EL (cell line): ENCODE results near the gene PRSS33.

Experiments used
- DNase-seq: peaks from one replicate; pipeline ENCODE4 v3.0.0-alpha.2; 2016

PRSS33 gene

DNA sequence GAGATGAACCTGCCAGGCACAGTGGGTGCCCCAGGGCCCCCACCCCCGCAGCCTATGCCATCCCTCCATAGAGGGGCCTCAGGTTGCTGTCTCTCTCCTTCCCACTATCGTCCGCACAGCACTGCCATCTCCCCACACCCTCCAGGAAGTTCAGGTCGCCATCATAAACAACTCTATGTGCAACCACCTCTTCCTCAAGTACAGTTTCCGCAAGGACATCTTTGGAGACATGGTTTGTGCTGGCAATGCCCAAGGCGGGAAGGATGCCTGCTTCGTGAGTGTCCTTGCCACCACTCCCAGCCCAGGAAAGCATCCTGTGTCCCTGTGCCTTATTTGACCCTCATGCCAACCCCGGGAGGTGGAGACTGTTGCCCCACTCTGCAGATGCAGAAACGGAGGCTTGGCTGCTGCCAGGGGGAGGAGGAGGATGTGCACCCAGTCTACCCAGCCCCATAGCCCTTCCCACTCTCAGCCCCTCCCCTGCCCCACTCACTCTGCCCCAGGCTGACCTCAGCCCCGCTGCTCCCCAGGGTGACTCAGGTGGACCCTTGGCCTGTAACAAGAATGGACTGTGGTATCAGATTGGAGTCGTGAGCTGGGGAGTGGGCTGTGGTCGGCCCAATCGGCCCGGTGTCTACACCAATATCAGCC lies 33.6 kb upstream of the PRSS33 start:
- DNase-seq, result no peak

DNA sequence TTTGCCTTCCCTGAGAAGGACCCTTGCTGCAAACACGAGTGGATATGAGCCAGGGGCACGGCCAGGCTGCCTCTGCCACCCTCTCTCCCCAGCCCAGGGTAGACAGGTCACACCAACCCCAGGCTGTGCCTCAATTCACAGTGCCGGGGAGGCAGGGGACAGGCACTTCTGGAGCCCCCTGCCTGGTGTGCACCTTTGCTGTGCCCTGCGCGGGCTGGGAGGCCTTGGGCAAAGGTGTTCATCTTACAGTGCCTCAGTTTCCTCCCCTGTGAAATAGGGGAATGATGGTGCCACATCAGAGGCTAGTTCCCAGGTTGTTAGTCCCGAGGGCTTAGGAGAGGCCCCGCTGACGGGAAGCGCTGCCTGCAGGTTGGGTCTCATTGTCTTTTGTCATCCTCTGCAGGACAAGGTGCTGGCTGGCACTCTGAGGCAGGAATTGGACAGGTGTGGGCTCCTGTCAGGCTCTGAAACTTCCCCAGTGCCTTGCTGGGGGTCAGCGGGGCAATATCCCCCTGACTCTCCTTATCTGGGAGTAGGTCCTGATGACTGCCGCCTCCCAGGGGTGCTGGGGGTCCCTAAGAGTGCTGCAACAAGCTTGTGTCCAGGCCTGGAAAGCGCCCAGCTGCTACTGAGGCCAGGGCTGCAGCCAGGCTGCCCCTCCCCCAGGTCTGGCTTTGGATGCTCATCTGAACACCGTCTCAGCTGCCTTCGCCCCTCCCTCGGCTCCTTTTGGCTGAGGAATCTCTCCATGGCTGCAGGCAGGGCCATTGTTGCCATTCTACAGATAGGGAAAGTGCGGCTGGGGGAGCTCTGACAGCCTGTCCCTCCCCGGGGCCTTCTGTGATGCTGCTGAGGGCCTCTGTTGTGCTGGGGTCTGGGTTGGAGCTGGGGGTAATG lies 32.8 kb upstream of the PRSS33 start:
- DNase-seq, result no peak

DNA sequence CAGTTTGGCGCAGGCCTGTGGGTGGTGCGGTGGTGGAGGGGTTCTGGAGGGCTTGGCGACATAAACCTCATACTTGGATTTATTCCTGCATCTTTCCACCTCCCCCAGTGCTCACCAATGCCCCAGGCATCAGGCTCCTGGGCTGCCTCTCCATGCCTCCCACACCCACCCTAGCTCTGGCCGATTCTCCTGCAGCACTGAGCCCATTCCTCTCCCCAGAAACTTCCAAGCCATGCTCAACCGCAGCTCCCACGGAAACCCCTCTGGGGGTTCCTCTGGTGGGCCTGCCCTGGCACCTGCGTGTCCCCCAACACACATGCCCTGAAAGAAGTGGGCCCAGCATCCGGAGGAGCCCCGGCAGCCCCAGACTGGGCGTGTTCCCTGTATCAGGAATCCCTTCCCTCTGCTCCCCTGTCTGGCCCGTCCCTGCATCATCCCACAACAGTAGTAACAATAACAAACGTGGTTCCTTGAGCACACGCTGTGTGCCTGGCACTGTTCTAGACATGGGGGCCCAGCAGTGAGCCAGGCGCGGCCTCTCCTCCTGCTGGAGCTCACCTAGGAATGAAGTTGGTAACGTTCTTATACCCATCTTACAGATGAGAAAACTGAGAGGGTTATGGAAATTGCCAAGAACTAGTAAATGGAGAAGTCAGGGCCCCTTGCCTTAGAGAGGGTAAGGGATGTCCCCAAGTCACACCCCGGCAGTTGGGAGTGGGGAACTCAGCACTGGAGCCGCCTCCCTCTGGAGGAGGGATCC lies 32.0 kb upstream of the PRSS33 start:
- no peak for DNase-seq

DNA sequence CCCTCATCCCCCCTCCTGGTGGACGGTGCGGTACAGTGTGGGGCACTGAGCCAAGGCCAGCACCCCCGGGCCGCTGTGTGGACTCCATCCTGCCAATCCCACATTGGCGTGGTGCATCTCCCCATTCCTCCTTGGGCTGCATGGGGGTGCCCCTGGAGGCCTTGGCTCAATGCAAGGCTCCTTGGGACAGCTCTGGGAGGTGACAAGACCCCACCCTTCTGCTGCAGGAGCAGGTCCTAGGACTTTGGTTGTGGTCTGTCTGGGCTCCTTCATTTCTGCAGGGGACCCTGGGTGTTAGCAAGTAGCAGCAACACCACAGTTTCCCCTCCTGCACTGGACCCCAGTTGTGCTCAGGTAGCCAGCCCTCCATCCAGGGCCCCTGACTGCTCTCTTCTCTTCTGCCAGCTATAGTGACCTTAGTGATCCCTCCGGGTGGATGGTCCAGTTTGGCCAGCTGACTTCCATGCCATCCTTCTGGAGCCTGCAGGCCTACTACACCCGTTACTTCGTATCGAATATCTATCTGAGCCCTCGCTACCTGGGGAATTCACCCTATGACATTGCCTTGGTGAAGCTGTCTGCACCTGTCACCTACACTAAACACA lies 31.0 kb upstream of the PRSS33 start:
- DNase-seq, result no peak

DNA sequence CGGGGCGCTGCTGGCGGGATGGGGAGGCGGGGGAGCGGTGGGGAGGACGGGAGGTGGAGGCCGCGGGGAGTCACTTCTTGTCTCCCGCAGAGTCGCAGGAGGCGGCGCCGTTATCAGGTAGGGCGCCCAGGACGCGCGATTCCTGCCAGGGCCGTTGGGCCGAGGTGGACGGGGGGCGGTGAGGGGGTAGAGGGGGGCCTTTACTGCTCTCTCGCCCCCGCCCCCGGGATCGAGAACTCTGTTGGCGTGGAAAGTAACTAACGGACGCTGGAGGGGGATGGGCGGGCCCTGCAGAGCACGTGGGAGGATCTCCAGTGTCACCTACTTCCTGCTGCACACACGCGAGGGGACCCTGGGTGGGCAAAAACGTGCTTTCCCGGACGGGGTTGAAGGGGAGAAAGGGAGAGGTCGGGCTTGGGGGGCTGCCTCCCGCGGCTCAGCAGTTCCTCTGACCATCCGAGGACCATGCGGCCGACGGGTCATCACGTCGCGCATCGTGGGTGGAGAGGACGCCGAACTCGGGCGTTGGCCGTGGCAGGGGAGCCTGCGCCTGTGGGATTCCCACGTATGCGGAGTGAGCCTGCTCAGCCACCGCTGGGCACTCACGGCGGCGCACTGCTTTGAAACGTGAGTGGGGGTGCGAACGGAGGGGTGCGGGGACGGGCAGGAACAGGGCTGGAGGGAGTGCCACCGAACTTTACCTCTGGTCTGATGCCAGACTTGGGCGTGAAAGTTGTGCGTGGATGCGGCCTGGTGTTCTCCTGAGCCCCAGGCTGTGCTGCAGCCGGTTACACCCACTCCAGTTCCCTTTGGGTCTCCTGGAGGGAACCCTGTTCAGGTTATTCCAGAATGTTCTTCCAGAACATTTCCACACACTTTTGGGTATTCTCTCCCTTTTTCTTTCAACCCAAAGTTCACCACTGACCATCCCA lies 30.2 kb upstream of the PRSS33 start:
- no peak for DNase-seq

DNA sequence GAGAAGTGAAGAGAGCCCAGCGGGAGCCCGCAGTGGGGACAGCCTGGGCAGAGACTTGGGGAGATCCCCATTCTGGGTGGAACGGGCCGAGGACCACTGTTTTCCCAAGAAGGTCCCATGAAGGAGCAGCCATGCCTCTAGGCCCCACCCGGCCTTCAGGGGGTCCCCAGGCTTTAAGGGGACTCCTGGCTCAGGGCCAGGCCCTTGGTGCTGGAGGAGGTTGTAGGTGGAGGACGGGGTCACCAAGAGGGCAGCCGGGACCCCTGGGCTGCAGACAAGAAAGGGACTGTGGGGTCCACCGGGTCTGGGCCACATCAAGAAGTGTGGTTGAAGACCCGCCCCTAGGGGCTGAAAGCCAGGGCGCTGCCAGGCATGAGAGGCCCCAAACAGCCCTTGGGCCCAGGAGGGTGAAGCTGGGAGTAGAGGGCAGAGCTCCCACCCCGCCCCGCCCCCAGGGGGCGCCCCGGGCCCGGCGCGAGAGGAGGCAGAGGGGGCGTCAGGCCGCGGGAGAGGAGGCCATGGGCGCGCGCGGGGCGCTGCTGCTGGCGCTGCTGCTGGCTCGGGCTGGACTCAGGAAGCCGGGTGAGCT lies 29.5 kb upstream of the PRSS33 start, which contains the start of gene PRSS21:
TSS of gene PRSS21 (plus strand) at position 487 of the 589 bp plus-strand sequence. CDS start at position 519, 32 bp downstream.
- DNase-seq, result no peak

DNA sequence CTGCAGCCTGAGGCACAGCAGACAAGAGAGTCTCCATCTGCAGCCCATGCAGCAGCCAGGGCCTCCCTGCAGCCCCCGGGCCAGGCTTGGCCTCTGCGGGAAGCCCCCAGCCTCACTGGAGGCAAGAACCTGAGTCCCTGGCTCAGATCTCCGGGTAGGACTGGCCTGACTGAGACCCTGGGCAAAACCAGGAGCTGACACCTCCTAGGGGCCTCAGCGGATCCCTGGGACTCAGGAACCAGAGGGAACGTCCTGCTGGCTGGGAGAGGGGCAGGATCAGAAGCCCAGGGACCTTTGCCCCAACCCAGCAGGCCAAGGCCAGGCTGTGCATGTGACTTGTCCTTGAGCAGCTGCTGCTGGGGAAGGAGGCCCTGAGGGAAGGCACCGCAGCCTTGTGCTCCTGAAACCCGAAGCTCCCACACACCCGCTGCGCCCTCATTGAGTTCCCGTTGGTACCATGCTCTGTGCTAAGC lies 28.0 kb upstream of the PRSS33 start:
- no peak for DNase-seq

DNA sequence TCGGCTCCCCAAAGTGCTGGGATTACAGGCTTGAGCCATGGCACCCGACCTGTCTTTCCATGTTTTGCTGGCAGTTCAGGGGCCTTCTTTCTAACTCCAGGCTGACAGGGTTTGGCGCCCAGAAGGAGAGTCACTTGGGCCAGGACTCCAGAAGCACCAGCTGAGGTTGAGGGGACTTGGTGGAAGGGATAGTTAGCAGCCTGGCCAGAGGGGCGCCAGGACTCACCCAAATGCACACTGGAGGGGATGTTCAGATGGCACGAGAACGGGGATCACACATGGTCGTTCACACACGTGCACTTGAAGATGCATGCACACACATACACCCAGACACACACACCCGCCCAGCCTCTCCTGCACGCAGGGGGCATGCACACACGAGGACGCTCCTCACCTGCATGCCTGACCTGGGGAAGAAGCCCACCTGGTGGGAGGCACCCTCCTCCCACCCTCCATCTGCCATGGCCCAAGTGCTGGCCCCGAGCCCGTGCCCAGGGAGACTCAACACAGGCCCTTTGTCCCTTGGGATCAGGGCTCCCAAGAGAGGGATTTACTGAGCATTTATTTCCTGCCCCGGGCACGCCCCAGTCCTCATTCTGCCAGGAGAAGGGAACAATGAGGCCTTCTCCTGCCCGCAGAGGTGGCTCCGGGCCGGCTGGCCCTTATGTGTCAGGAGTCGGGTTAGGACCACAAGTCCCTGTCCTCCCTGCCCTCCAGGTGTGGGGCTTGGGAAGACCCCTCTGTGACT lies 27.4 kb upstream of the PRSS33 start:
- DNase-seq, result no peak

DNA sequence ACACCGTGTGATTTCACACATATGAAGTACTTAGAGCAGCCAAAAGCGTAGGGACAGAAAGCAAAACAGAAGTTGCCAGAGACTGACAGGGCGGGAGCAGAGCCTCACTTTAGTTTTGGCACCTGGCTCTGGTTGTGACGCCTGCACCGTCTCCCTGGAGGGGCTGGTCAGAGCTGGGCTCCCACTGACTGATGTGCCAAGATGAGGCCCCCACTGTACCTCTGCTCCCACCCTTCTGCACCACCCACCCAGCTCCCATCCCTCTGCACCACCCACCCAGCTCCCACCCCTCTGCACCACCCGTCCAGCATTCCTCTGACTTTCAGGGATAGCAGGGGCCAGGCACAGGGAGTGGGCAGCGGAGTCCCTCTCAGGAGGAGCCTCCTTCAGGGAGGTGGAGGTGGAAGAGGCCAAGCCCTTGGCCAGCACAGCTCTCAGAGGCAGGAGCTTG lies 26.4 kb upstream of the PRSS33 start:
- no peak for DNase-seq

DNA sequence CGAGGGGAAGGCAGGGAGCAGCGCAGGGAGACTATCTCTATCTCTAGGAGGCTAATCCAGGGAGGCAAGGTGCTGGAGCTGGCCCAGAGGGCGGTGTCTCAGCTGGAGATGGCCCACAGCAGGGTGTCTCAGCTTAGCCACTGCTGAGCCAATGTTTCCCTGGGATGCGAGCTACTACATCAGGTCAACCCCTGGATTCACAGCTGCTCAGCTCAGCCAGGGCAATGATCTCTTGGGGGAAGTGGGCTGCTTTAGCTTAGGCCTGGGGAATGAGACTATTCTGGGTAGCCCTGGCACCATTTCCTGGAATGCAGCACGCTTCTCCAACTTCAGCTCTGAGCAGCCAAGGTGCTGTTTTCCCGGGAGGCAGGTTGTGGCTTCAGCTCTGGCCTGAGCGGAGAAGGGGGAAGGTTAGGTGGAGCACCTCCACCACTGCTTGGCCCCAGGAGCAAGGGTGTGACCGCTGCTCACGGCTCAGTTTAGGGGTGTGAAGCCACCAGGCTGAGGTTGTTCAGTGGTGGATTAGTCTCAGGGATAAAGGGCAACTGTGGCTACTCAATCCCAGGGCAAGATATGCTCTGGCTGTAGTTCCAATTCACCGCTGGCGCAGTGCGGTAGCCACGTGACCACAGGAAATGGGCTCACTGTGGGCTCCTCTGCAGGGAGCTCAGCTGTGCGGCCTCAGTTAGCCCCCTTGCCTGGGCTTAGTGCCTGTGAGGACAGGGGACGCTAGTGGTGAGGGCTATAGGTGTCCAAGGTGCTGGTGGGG lies 24.5 kb upstream of the PRSS33 start:
- DNase-seq, result no peak

DNA sequence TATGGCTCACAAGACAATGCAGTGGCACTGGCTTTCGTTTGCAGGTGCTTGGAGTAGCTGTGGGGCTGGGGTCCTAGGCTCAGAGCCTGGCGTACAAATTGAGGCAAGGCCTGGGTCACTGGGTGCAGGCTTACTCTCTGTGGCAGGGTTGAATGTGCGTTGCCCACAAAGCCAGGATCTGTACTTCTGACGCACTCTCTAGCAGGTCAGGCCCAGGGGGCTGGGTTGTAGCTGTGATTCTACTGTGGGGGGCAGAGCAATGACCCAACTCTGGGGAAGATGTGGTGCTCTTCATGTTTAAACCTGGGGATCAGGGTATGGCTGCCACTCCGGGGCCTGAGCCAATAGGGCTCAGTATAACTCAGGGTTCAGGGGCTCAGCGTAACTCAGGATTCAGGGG lies 23.3 kb upstream of the PRSS33 start:
- DNase-seq, result no peak

DNA sequence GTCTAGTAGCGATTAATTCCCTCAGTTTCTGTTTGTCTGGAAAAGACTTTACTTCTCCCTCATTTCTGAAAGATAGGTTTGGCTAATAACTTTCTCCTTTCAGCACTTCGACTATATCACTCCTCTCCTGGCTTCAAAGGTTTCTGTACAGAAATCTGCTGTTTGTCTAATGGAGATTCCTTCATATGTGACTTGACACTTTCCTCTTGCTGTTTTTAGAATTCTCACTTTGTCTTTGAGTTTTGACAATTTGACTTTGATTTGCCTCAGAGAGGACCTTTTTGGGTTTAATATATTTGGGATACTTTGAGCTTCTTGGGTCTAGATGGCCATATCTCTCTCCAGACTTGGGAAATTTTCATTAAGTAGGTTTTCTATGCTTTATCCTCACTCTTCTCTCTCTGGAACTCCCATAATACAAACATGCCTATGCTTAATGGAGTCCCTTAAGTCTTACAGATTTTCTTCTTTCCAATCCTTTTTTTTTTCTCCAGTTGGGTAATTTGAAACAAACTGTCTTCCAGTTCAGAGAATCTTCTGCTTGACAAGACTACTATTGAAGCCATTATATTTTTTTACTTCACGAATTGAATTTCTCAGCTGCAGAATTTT lies 21.9 kb upstream of the PRSS33 start:
- no peak for DNase-seq

DNA sequence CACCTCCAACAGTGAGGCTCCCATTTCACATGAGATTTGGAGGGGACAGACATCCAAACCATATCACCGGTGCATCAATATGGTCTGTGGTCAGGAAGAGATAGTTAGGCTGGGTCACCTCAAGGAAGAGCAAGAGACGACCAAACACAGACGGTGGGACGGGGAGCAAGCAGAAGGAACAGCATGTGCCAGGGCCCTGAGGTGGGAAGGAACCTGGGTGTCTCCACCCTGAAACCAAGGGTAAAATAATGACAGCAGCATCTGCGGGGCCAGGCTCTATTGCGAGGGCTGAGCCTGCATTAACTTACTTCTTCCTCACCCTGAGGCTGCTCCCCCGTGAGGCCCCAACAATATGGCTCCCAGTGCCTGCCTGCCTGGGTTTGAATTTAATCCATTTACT lies 20.8 kb upstream of the PRSS33 start:
- DNase-seq, result no peak

DNA sequence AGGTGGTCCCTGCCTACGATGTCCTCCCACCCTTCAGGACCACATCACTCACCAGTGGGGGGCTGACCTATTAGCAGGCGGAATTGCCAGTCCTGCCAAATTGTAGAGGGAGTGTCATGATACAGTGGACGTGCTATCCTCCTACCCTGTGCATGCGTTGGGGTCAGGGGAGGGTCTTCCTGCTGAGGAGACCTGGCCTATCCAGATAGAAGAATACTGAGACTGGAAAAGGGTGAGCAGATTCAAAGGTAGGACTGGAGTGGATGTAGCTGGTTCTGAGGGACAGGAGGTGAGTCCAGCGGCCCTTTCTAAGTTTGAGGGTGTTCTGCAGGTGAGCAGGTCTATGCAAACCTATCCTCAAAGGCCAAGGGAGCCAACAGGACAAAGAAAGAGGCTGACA lies 18.9 kb upstream of the PRSS33 start:
- no peak for DNase-seq

DNA sequence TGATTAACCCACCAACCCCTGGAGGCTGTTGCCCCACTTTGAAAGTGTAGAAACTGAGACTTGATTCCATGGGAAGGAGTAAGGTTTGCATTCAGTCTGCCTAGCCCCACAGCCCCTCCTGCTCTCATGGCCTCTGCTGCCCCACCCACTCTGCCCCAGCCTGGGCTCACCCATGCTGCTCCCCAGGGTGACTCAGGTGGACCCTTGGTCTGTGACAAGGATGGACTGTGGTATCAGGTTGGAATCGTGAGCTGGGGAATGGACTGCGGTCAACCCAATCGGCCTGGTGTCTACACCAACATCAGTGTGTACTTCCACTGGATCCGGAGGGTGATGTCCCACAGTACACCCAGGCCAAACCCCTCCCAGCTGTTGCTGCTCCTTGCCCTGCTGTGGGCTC lies 17.4 kb upstream of the PRSS33 start:
- DNase-seq, result no peak

DNA sequence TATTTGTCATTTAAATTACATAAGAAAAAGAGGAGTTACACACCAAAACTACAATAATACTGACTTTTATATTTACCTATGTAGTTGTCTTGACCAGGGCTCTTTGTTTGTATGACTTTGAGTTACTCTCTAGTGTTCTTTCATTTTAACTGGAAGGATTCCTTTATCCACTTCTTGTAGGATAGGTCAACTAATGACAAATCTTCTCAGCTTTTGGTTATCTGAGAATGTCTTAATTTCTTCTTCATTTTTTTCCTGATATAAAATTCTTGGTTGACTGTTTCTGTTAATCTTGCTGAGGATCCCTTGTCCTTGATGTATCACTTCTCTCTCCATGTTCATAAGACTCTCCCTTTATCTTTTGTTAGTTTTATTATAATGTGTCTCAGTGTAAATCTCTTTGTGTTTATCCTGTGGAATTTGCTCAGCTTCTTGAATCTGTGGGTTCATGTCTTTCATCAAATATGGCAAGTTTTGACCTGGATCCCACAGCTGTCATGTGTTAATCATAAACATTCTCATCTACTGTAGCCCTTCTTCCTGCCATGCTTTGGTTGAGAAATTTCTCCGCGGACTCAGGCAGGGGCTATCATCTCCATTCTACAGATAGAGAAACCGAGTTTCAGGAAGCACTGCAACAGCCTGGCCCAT lies 16.3 kb upstream of the PRSS33 start:
- DNase-seq, result no peak

DNA sequence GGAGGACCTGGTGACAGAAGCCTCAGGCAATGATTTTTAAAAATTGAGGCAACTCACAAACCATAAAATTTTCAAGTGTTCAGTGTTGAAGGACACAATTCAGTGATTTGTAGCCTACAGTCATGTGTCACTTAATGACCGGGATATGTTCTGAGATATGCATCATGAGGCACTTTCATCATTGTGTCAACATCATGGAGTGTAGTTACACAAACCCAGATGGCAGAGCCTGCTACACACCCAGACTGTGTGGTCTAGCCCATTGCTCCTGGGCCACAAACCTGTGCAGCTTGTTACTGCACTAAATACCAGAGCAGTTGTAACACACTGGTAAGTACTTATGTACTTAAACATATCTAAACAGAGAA lies 12.5 kb upstream of the PRSS33 start:
- DNase-seq, result no peak

DNA sequence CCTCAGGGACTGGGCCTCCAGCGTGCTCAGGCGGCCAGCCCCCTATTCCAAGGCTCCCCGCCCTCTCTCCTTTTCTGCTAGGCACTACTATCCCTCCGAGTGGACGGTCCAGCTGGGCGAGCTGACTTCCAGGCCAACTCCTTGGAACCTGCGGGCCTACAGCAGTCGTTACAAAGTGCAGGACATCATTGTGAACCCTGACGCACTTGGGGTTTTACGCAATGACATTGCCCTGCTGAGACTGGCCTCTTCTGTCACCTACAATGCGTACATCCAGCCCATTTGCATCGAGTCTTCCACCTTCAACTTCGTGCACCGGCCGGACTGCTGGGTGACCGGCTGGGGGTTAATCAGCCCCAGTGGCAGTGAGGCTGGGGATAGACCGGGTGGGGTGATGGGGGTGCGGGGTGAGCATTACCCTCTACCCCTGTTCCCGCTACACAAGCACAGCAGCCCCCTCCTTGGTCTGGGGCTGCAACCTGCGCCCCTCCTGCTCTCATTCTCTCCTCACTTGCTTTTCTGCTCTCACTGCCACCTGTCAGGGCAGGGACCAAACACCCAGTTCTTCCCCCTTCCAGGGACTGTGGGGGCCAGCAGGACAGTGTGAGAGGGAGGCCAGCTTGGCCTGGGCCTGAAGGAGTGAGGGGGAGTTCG lies 12.0 kb upstream of the PRSS33 start:
- DNase-seq, result no peak
